ENCODE results near the gene PTPA. TPM values are rescaled to one million over a fixed set of nuclear protein-coding genes. Genes with fewer than 3 reads are reported as not detected.
"Not testable (repeated sequence)": the region's sequence is repeated elsewhere in the genome, so short reads cannot be mapped to it uniquely, and the experiment has no call there.

The PTPA gene
- total RNA-seq, 1 experiment from 2014 or later: 91.8 TPM

GRCh38 chr9:129193655-129194054 is 82.4 kb downstream of the PTPA start:
- CTCF ChIA-PET: no interaction called here
- Mint-ChIP-seq H3K4me3 (ENCODE audit: unreplicated experiment) (no peak overlapping the region), H3K9me3 (ENCODE audit: unreplicated experiment) (no peaks in the 10 kb centered on the region), H3K4me1 (ENCODE audit: insufficient read depth, unreplicated experiment) (no peaks in the 10 kb centered on the region), H3K36me3 (ENCODE audit: insufficient read depth, unreplicated experiment) (no peaks in the 10 kb centered on the region), H3K27ac (ENCODE audit: low read depth, unreplicated experiment) (no peak overlapping the region), H3K27me3 (ENCODE audit: insufficient read depth, unreplicated experiment) (peaks cover 13% of the 10 kb centered on the region)
- TF ChIP-seq CTCF (IDR thresholded peaks at IDR 0.05; ENCODE audit: unreplicated experiment): no peak
- intact Hi-C loops (cut with micrococcal nuclease): no loop called here
- DNase-seq (ENCODE audit: unreplicated experiment): no peak
- no TSS peak for BruUV-seq (replicated peaks)
- POLR2A ChIA-PET: interaction anchor here (1.1 to 1.4 kb wide), 2 partner anchors 10 to 15 kb away, joined by 3 to 4 read pairs; partner anchors contain the start of gene IER5L

GRCh38 chr9:129194221-129194620 is 83.0 kb downstream of the PTPA start:
- Mint-ChIP-seq H3K4me3 (ENCODE audit: unreplicated experiment) (no peak overlapping the region), H3K27ac (ENCODE audit: low read depth, unreplicated experiment) (no peak overlapping the region), H3K9me3 (ENCODE audit: unreplicated experiment) (no peaks in the 10 kb centered on the region), H3K36me3 (ENCODE audit: insufficient read depth, unreplicated experiment) (no peaks in the 10 kb centered on the region), H3K4me1 (ENCODE audit: insufficient read depth, unreplicated experiment) (no peaks in the 10 kb centered on the region), H3K27me3 (ENCODE audit: insufficient read depth, unreplicated experiment) (peaks cover 13% of the 10 kb centered on the region)
- ChIA-PET CTCF (no interaction called here), POLR2A (interaction anchor here (0.6 to 1.1 kb wide), 2 partner anchors 16 to 45 kb away, joined by 3 to 4 read pairs; partner anchors contain the start of gene IER5L)
- DNase-seq (ENCODE audit: unreplicated experiment): no peak
- intact Hi-C loops (cut with micrococcal nuclease): no loop called here
- BruUV-seq (replicated peaks): no TSS peak
- TF ChIP-seq CTCF (IDR thresholded peaks at IDR 0.05; ENCODE audit: unreplicated experiment): no peak

GRCh38 chr9:129195606-129196005 is 84.4 kb downstream of the PTPA start:
- Mint-ChIP-seq H3K9me3 (ENCODE audit: unreplicated experiment) (no peaks in the 10 kb centered on the region), H3K4me1 (ENCODE audit: insufficient read depth, unreplicated experiment) (no peaks in the 10 kb centered on the region), H3K27ac (ENCODE audit: low read depth, unreplicated experiment) (no peak overlapping the region), H3K36me3 (ENCODE audit: insufficient read depth, unreplicated experiment) (no peaks in the 10 kb centered on the region), H3K4me3 (ENCODE audit: unreplicated experiment) (no peak overlapping the region), H3K27me3 (ENCODE audit: insufficient read depth, unreplicated experiment) (peaks cover 13% of the 10 kb centered on the region)
- no peak for TF ChIP-seq CTCF (IDR thresholded peaks at IDR 0.05; ENCODE audit: unreplicated experiment)
- no peak for DNase-seq (ENCODE audit: unreplicated experiment)
- BruUV-seq (replicated peaks): no TSS peak
- ChIA-PET CTCF (interaction anchor here (1.1 kb wide), 1 partner anchor 57 kb away, joined by 4 read pairs; no protein-coding TSS in a partner anchor), POLR2A (interaction anchor here (1.3 kb wide), 1 partner anchor 18 kb away, joined by 3 read pairs; the partner anchor contains the start of gene IER5L)
- intact Hi-C loops (cut with micrococcal nuclease): no loop called here

- H3K36me3 Mint-ChIP-seq (ENCODE audit: insufficient read depth, unreplicated experiment); DNase-seq (ENCODE audit: unreplicated experiment); CTCF ChIA-PET; H3K27ac Mint-ChIP-seq (ENCODE audit: low read depth, unreplicated experiment); intact Hi-C loops (cut with micrococcal nuclease); H3K4me1 Mint-ChIP-seq (ENCODE audit: insufficient read depth, unreplicated experiment); H3K9me3 Mint-ChIP-seq (ENCODE audit: unreplicated experiment); BruUV-seq (replicated peaks): not testable (repeated sequence)
- POLR2A ChIA-PET: interaction anchor here (0.5 kb wide), 1 partner anchor 21 kb away, joined by 4 read pairs; no protein-coding TSS in a partner anchor
- Mint-ChIP-seq H3K27me3 (ENCODE audit: insufficient read depth, unreplicated experiment) (peaks cover 13% of the 10 kb centered on the region), H3K4me3 (ENCODE audit: unreplicated experiment) (peak overlapping the region; percentile 18)
Measured at GRCh38 chr9:129197045-129197444, 85.8 kb downstream of the PTPA start.

- no peaks in the 10 kb centered on the region for H3K4me1 Mint-ChIP-seq (ENCODE audit: insufficient read depth, unreplicated experiment)
- POLR2A ChIA-PET: interaction anchor here (0.6 kb wide), 1 partner anchor 285 kb away, joined by 3 read pairs; no protein-coding TSS in a partner anchor
- CTCF ChIA-PET: no interaction called here
- no peaks in the 10 kb centered on the region for H3K36me3 Mint-ChIP-seq (ENCODE audit: insufficient read depth, unreplicated experiment)
- H3K4me3 Mint-ChIP-seq (ENCODE audit: unreplicated experiment): no peak overlapping the region
- intact Hi-C loops (cut with micrococcal nuclease): no loop called here
- no peak overlapping the region for H3K27ac Mint-ChIP-seq (ENCODE audit: low read depth, unreplicated experiment)
- no peaks in the 10 kb centered on the region for H3K9me3 Mint-ChIP-seq (ENCODE audit: unreplicated experiment)
- H3K27me3 Mint-ChIP-seq (ENCODE audit: insufficient read depth, unreplicated experiment): peaks cover 13% of the 10 kb centered on the region
- no peak for TF ChIP-seq CTCF (IDR thresholded peaks at IDR 0.05; ENCODE audit: unreplicated experiment)
- no TSS peak for BruUV-seq (replicated peaks)
- no peak for DNase-seq (ENCODE audit: unreplicated experiment)
Measured at GRCh38 chr9:129197978-129198318, 86.7 kb downstream of the PTPA start.
